Stimulated activated naive CD8-positive, alpha-beta T cell treated with anti-CD3 and anti-CD28 coated beads, Interleukin-15, amount 100 ng/mL, for 72 hours (primary cell): ENCODE measurements around the gene PPP2R2C.

ENCODE experiments used
- ATAC-seq: fragments of 150-1000 bp; cut with Tn5 transposase; 2 replicates; pipeline ENCODE4 v1.10.0; 2021; ENCODE audit warnings: mild to moderate bottlenecking, moderate library complexity
- DNase-seq, 2 donors: peaks; one replicate each; pipeline ENCODE4 v3.0.0; 2021 to 2022
- H3K27ac Mint-ChIP-seq, 2 donors: one replicate each; pipeline ENCODE4 v1.8.0; 2022; ENCODE audit warnings: mild to moderate bottlenecking in 2 of 2, mixed read lengths in 2 of 2, moderate library complexity in 2 of 2
- H3K27me3 Mint-ChIP-seq: one replicate; pipeline ENCODE4 v1.8.0; 2022; ENCODE audit warnings: mixed read lengths
- H3K4me1 Mint-ChIP-seq: one replicate; pipeline ENCODE4 v1.8.0; 2022; ENCODE audit warnings: mild to moderate bottlenecking, mixed read lengths
- H3K4me3 Mint-ChIP-seq, 2 donors: one replicate each; pipeline ENCODE4 v1.8.0; 2022; ENCODE audit warnings: mild to moderate bottlenecking in 2 of 2, mixed read lengths in 2 of 2, moderate library complexity in 1 of 2
- H3K9me3 Mint-ChIP-seq, 2 donors: one replicate each; pipeline ENCODE4 v1.8.0; 2022; ENCODE audit warnings: mixed read lengths in 2 of 2

Gene PPP2R2C

GRCh38 chr4:6331468-6331867, 140.9 kb downstream of the PPP2R2C start:
- ATAC-seq (no peak), DNase-seq (no peak)
- Mint-ChIP-seq H3K27me3 (peaks cover 66% of the 10 kb centered on the region), H3K9me3 (no peaks in the 10 kb centered on the region), H3K27ac (no peak overlapping the region), H3K4me3 (no peak overlapping the region), H3K4me1 (no peaks in the 10 kb centered on the region)

DNA sequence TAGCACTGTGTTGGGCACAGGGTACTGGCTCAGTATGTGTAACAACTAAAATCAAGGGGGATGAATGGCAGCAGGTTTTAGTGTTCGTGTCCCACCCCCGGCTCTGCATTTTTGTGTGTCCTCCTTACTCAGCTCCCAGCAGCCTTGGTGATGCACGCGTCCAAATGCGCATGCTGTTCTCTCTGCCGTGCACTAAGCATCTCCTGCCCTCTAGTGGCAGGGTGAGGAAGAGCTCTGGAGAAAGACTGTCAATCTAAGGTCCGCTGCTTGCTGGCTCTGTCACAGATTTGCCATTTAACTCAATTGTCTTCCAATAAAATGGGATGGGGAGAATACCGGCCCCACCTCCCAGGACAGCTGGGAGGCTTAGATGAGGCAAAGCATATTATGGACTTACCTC, 141.4 kb downstream of the PPP2R2C start:
- Mint-ChIP-seq H3K9me3 (no peaks in the 10 kb centered on the region), H3K27ac (no peak overlapping the region), H3K27me3 (peaks cover 67% of the 10 kb centered on the region), H3K4me3 (no peak overlapping the region), H3K4me1 (no peaks in the 10 kb centered on the region)
- DNase-seq = peak; percentile 28 to 29
- ATAC-seq = no peak

DNA sequence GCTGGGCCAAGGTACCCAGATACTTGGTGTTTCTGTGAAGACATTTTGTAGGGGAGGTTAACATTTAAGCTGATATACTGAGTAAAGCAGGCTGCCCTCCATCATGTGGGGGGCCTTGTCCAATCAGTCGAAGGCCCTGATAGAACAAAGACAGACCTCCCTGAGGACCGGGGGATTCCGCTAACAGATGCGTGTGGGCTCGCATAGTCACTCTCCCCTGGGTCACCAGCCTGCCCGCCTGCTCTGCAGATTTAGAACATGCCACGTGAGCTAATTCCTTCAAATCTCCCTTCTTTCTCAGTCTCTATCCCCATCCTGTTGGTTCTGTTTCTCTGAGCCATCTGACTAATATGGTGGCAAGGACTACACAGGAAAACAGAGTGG, 142.0 kb downstream of the PPP2R2C start:
- Mint-ChIP-seq H3K27me3 (peaks cover 67% of the 10 kb centered on the region), H3K9me3 (no peaks in the 10 kb centered on the region), H3K4me3 (no peak overlapping the region), H3K4me1 (no peaks in the 10 kb centered on the region), H3K27ac (no peak overlapping the region)
- ATAC-seq (no peak), DNase-seq (no peak)

GRCh38 chr4:6329478-6330383, 142.7 kb downstream of the PPP2R2C start:
- DNase-seq (no peak), ATAC-seq (no peak)
- no peaks in the 10 kb centered on the region for H3K9me3 Mint-ChIP-seq
- H3K4me1 Mint-ChIP-seq = no peaks in the 10 kb centered on the region
- no peak overlapping the region for H3K4me3 Mint-ChIP-seq
- peak overlapping the region in 1 of 2 donors; percentile 36 for H3K27ac Mint-ChIP-seq
- H3K27me3 Mint-ChIP-seq = peaks cover 67% of the 10 kb centered on the region

- H3K4me1 Mint-ChIP-seq = no peaks in the 10 kb centered on the region
- H3K4me3 Mint-ChIP-seq = no peak overlapping the region
- H3K9me3 Mint-ChIP-seq = no peaks in the 10 kb centered on the region
- ATAC-seq = no peak
- H3K27ac Mint-ChIP-seq = no peak overlapping the region
- peaks cover 72% of the 10 kb centered on the region for H3K27me3 Mint-ChIP-seq
- DNase-seq = no peak
These were observed 143.9 kb downstream of the PPP2R2C start for GRCh38 chr4:6328526-6328925.

- DNase-seq (peak; percentile 80 to 81), ATAC-seq (peak; percentile 76)
- Mint-ChIP-seq H3K4me1 (no peaks in the 10 kb centered on the region), H3K4me3 (no peak overlapping the region), H3K27me3 (peaks cover 72% of the 10 kb centered on the region), H3K27ac (no peak overlapping the region), H3K9me3 (no peaks in the 10 kb centered on the region)
These were observed 145.0 kb downstream of the PPP2R2C start for GRCh38 chr4:6327220-6327917.

- Mint-ChIP-seq H3K27ac (no peak overlapping the region), H3K27me3 (peaks cover 74% of the 10 kb centered on the region)
- ATAC-seq = no peak
These were observed 145.9 kb downstream of the PPP2R2C start for GRCh38 chr4:6326312-6327060.

GRCh38 chr4:6325788-6326290, 146.6 kb downstream of the PPP2R2C start:
- Mint-ChIP-seq H3K4me3 (no peak overlapping the region), H3K27me3 (peaks cover 76% of the 10 kb centered on the region), H3K4me1 (no peaks in the 10 kb centered on the region), H3K9me3 (no peaks in the 10 kb centered on the region), H3K27ac (peak overlapping the region in 1 of 2 donors; percentile 3)
- DNase-seq (no peak), ATAC-seq (no peak)

More at GRCh38 chr4:6326312-6327060, 145.9 kb downstream of the PPP2R2C start:
- Mint-ChIP-seq H3K9me3 (no peaks in the 10 kb centered on the region), H3K4me3 (no peak overlapping the region), H3K4me1 (no peaks in the 10 kb centered on the region)
- DNase-seq = no peak

DNA sequence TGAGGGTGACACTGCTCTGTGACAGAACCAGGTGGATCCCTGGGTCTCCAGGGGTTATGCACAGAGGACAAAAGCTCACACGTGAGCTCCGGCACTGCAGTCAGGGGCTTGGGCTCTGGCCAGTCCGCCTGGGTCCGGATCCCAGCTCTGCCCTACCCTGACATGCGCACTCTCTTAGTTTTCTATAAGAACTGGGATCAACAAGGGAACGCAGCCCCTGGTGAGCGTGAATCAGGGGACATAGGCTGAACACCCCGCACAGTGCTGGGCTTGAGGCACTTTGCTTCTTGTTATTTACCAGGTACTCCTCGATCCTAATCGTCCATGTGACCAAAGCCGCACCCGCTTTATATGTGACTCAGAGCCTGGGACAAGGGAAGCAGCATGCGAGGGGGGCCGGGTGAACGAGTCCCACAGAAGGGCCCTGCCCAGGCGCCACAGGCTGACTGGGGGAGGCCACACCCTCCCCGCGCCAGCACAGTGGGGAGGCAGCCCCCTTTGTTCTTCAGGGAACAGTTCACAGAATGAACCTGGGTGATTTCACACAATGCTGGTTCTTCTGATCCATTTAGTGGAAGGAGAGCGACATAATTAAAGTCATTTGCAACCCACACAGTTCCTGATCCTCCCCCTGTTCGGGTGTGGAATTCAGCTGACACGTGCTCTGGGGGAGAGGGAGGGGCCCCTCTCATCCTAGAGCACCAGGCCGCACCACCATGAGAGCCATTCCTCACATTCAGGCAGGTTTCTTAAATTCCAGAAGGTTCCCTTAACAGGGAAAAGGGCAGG, 147.2 kb downstream of the PPP2R2C start:
- DNase-seq (no peak), ATAC-seq (no peak)
- Mint-ChIP-seq H3K4me1 (no peaks in the 10 kb centered on the region), H3K4me3 (no peak overlapping the region), H3K9me3 (no peaks in the 10 kb centered on the region), H3K27ac (no peak overlapping the region), H3K27me3 (peaks cover 77% of the 10 kb centered on the region)

DNA sequence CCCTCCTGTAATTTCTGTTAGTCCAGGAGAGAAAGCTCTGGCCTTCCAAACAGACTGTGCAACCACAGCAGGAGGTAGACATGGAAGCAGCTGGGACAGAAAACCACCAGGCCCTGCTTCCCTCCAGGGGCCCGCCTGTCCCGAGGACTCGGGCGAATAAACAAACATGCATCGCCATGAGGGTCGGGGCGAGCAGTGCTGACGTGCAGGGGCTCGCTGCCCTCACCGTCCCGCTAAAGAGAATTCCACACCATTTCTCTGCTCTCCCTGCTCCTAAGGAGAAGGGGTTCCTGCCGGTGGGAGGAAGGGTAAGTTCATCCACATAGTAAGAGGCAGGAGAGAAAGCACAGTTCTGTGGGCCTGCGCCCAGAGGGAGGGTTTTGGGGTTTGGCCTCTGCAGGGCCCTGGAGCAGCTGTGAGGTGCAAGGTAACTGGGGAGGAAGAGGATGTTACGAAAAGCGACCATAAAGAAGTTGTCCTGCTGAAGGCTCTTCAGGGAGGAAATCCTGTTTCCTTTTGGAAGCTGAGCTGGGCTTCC, 147.9 kb downstream of the PPP2R2C start:
- Mint-ChIP-seq H3K4me3 (no peak overlapping the region), H3K27me3 (peaks cover 84% of the 10 kb centered on the region), H3K9me3 (no peaks in the 10 kb centered on the region)

DNA sequence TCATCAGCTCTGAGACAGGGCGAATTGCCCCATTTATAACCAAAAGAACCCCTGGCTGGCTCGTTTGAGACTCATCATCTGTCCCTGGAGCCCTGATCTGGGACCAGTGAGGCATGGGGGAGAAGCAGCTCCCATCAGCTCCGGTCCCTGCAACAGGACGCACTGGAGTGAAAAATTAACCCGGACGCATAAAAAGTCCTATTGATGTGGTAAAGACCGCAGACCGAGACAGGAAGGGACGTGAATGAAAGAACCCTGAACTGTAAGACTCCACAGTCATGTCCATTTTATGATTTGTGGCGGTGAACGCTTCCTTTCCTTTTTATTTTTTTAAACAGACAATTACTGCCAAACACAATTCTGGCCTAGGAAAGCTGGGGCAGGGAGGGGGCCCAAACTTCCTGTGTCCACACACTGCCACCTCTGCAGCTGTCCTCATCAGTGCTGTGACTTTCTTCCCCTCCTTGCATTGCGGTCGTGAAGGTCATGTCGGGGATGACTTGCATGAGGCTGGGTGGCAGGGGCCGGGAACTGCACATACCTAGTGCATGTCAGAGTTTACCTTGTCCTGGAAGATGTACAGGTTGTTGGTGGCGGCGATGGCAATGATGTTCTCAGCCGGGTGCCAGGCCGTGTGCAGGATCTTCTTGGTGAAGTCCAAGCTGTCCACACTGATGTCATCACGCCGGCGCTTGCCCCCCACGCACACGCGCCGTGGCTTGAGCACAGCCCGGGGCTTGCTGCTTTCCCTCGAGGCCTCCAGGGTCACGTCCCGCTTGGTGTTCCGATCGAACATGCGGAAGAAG, 149.4 kb downstream of the PPP2R2C start:
- DNase-seq (no peak), ATAC-seq (no peak)
- Mint-ChIP-seq H3K27ac (no peak overlapping the region), H3K27me3 (peaks cover 78% of the 10 kb centered on the region), H3K9me3 (no peaks in the 10 kb centered on the region), H3K4me1 (no peaks in the 10 kb centered on the region), H3K4me3 (no peak overlapping the region)

More for the DNA sequence above, 147.9 kb downstream of the PPP2R2C start:
- H3K4me1 Mint-ChIP-seq = no peaks in the 10 kb centered on the region
- ATAC-seq (no peak), DNase-seq (no peak)
- H3K27ac Mint-ChIP-seq = no peak overlapping the region

DNA sequence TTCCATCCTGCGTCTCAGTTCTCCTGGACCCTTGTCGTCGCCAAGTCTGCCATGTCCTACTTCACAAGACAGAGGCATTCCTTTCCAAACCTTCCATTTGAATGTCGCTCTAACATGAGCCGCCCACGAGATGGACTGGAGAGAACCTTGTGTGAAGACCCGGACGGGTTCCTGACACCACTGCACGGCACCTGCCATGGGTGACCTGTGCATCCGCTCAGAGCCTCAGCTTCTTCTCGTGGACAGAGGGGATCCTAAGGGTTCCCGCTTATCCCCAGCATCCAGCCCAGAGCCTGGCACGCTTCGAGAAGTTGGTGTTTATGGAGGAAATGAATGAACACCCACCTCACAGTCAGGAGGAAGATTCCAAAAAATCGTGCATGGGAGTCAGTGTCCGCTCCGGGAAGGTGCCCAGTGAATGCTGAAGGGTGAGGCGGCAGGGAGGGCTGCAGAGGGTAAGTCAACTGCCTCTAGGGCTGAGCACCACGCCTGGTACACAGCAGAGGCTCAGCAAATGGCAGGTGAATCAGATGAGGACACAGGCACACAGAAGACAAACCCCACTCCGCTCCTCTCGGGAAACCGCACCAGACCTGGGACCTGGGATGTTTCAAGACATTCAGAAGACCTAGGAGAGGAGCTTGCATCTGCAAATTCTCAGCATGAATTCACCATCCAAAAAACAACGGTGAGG, 150.2 kb downstream of the PPP2R2C start:
- no peak for DNase-seq
- ATAC-seq = no peak
- no peak overlapping the region for H3K4me3 Mint-ChIP-seq
- no peaks in the 10 kb centered on the region for H3K4me1 Mint-ChIP-seq
- H3K27ac Mint-ChIP-seq = no peak overlapping the region
- H3K9me3 Mint-ChIP-seq = no peaks in the 10 kb centered on the region
- peaks cover 77% of the 10 kb centered on the region for H3K27me3 Mint-ChIP-seq

- Mint-ChIP-seq H3K27me3 (peaks cover 75% of the 10 kb centered on the region), H3K4me1 (no peaks in the 10 kb centered on the region), H3K4me3 (no peak overlapping the region), H3K27ac (no peak overlapping the region), H3K9me3 (no peaks in the 10 kb centered on the region)
- DNase-seq (no peak), ATAC-seq (no peak)
These were observed 151.1 kb downstream of the PPP2R2C start for GRCh38 chr4:6321361-6321760.
